Measurements from ENCODE around the gene ACP1.

Gene ACP1

DNA sequence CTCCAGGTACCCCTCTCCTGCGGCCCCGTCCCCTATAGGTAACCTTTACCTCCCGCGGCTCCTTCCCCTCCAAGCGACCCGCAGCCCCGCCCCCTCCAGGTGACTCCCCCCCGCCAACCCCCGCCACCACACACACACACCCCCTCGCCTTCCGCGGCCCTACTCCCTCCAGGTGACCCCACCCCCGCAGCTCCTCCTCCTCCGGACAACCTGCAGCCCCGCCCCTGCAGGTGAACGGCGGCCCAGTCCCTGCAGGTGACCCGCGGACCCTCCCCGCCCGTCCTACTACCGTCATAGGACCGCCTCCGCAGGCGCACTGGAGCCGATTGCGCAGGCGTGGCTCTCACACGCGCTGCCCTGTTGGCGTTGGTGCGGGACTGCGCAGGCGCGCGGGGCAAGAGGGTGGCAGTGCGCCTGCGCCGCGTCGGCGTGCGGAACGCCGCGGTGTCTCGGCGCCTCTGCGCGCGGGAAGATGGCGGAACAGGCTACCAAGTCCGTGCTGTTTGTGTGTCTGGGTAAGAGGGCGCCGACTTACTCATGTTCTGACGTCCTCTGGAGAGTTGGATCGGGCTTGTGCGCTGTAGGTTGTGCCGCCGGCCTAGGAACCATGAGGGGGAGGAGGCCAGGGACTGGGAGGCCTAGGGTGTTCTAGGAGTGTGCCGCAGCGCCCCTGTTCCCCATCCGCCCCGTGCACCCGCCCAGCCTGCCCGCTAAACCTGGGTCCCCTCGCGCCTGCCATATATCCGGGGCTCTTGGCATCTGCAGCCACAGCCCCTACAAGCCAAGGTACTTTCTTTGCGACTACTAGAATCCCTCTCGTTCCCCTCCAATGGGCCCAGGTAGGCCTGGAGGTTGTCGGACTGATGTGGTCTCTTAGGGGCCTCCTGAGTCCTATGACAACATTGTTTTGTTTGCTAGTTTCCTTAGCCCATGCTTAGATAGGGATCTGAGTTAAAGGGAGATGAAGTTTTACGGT, at the start of gene ACP1:
Gene ACP1 (plus strand): TSS at position 455 of the 976 bp plus-strand sequence. CDS start 18 bp downstream, at position 473.
- peak; percentile 95 for DNase-seq (ENCODE audit: low read depth)

DNA sequence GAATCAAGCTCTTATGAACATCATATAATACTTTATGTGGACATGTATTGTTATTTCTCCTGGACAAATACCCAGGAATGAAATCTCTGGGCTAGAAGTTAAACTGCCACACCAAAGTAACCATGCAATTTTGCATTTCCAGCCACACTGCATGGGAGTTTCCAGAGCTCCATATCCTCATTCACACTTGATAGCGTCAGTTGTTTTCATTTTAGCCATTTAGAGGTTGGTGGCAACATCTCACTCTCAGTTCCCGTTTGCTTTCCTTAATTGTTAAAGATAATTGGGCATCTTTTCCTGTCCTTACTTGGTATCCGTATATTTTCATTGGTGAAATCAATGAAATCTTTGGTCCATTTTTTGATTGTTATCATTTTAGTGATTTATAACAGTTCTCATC, 48.7 kb upstream of the ACP1 start:
- no peak for DNase-seq (ENCODE audit: low read depth)

DNA sequence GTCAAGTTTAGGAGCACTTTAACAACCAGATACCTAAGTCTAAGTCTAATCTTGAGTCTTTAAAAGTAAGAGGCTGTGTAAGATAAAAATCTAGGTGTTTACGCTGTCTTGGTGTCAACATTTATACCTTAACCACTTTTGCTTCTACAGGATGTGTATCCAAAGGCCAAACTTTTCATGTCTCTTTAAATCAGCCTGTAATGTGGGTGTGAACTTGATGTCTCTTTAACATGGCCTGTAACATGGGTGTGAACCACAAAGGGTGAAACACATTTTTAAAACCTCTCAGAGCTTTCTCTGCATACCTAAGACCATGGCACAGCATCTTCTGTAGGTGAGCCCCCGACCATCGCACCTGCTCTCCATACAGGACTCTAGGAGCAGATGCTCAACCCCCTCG, 41.3 kb upstream of the ACP1 start:
- no peak for DNase-seq (ENCODE audit: low read depth)

DNA sequence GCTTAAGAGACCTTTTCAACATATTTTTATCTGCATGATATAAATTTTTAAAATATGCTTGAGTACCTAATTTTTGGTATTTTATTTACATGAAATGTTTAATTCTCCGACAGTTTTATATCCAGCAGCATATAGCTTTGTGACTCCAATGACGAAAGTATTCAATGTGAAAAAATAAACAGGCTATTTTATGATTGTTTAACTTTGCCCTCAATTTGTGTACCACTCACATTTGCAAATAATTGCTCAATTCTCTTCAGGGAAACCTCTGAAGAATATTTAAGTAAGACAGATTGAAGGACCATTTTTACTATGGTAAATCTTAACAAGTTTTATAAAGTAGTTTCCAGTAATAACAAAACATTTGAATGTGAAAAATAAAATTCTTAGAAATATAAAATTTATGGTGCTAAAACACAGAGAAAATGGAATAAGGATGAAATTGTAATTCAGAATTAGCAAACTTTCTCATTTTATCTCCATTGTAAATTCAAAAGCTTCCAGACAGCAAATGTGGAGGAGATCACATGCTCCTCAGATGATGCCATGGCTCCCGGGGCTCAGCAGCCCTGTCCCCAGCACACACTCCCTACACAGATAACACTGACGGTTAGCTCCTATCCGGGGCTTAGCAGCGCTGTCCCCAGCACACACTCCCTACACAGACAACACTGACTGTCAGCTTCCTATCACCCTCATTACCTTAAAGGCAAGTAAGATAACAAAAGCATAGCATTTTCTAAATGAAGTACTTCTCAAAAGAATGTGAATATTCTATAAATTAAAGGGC, 40.6 kb upstream of the ACP1 start:
- no peak for DNase-seq (ENCODE audit: low read depth)

DNA sequence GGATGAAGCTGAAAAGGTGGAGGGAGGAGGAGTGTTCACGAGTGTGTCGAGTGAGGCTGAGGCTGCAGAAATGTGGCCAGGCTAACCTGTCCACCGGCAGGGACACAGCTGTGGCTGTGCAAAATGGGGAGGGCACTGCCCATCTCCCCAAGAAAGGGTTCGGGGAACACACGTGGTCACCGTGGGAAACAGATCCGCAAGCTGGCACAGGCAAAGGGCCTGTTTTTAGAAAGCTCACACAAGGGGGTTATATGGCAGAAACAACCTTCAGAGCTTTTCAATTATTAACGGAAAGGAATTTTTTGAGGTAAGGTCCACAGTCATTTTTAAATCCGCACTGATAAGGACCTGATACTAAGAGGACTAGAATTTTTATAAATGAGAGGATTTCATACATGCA, 36.6 kb upstream of the ACP1 start:
- no peak for DNase-seq (ENCODE audit: low read depth)

DNA sequence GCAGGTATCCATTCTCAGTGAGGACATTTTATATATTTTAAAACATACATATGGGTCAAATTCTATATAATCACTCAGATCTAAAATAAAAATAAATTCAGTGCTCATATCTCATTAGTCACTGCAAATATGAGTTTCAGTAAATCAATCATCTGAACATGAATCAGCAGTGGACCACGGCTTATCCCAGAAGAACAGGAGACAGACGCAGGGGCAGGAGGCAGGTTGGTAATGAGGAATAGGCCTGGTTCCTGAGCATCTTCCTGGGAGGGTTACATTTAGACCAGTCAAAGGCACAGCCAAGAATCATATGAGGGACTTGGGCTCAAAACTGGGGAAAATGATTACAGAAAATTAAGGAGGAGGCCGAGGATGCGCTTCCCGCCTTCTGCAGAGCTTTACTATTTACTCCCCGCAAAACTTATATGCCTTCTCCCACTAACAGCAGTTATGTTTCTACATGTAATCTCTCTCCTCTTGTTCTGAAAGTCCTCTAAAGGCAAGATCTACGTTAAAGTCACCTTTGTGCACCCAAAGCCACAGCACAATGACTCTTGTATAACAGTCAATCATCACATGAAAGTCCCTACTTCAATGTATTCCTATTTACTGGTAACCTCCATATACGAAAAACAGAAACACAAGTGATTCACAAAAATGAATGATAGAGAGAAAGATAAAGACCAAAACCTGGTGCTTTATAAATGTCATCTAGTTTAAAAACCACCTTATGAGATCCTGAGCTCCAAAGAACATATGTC, 36.0 kb upstream of the ACP1 start:
- no peak for DNase-seq (ENCODE audit: low read depth)

DNA sequence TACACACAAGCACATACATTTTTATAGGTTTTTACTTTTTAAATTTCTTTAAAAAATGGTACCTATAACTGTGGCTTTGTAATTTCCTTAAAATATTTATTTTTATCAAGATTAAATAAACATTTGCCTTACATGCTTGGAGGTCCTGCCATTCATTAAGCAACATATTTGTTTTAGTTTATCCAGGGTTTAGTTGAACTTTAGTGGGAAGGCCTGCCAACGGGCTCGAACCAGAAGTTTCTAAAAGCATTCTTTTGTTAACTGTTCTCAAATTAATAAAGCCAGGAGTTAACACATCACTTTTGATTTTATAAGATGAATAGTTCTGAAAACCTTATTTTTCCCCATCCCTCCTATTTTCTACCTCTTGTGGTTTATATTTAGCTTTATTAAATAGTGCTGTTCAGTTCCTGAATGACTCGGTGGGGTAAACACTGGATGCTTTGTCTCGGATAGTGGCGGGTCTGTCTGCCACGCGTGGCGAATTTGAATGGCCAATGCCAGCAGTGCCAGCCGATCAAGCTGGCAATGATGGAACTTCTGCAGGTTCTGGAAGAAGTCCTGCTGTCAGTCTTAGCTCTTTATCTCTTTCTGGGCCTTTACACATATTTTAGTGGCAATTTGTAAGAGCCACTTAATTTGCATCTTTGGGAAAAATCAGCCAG, 33.1 kb upstream of the ACP1 start:
- DNase-seq (ENCODE audit: low read depth), result no peak

DNA sequence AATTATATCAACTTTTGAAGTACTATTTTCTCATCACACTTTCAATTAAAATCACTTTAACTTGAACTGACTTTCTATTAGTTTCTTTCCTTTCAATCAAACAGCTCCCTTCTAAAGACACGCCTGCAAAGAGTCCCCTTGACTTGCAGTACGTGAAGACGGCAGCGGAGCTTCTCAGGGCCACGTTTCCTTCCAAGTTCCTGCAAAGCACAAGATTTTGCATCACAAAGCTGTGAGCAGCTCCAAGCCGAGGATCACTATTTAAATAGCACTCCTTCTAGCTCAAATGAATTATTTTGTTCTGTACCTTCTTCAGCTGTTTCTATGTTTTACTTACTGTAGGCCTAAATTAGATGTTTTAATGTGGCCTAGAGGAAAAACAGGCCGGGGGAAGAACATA, 31.7 kb upstream of the ACP1 start:
- DNase-seq (ENCODE audit: low read depth), result no peak

DNA sequence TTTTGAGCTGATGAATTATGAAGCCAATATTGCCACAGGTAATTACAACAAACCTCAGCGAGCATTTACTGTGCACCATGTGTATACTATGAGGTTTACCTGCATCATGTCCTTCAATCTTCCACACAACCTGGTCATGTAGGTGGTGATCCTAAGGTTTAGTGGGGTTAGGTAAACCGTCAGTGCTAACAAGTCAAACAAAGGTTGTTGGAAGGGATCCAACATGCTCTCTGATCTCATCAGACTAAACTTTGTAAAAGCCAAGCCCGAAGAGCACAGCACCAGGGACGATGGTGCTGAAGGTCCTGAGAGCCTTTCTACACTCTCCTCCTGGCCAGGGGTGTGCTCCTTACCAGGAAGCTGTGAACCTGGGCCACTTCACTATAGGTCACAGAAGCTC, 30.3 kb upstream of the ACP1 start:
- no peak for DNase-seq (ENCODE audit: low read depth)

DNA sequence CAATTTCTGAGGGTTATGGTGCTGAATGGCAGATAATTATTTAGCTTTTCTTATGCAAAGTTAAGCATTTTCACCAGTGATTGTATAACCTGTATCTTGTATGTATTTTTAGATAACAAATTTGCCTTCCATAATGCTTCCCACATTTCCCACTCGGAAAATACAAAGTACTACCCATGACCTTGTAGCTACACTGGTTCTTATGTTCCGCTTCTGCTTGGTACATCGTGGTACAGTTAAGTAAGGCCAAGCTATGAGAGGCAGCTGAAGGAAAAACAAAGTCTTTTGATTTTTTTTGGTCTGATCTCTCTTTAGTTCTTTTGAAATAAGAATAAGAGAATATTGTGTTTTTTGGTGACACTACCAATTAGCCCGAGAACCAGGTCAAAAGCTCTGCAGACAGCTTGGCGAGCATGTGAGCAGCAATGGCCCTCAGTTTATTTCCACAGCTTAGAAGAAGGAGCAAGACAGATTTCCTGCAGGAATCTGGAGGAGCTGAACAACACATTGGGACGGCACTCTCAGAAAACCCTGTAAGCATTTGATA, 27.7 kb upstream of the ACP1 start:
- DNase-seq (ENCODE audit: low read depth), result no peak

DNA sequence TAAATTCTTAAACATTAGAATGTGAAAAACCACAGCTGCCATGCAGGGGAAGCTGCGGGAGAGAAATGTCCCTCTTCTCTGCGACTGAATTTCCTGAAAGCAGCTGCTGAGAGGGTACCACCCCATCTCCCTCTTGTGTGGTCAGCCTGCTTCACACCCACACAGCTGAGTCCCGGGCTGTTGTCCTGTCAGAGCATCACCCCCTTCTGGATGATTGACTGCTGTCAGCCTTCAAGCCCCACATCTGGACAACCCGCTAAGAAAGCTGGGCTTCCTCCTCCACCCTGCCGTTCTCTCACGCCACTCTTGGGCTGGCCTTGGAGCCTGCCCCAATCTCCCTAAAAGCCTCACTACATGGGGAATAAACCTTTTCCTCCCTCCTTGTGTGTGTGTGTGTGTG, 26.9 kb upstream of the ACP1 start:
- no peak for DNase-seq (ENCODE audit: low read depth)

DNA sequence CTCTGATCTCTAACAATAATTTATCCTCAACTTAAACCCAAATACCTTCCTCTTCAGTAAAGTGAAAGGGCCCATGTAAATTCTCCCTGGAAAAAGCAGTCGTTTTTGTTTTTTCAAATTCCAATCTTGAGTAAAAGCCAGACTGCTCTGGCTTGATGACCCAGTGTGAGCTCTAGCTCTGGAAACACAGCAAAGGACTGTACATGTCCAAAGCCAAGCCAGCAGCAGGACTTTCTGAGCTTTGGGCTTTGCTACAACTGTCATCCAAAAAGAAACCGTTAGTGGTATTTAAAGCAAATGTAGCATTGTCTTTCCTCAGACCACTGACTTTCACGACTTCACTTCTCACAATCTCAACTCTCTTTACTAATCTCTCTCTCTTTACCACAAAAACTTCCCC, 26.3 kb upstream of the ACP1 start:
- no peak for DNase-seq (ENCODE audit: low read depth)

DNA sequence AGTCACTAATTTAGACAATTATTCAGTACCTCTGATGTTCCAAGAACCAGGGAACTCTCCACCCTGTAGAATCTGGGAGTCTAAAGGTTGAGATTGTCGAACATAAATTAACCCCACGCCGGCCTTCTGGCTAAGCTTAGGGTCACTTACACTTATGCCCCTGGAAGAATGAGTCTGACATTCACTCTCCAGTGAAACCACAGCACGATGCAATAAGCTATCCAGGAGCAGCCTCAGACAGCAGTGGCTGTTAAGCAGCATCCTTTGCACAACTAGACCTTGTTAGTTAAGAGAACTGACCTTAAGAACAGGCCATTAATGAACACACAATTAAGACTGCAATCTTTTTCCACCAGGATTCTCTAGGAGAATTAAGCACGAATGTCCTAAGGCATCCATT, 25.9 kb upstream of the ACP1 start:
- no peak for DNase-seq (ENCODE audit: low read depth)

DNA sequence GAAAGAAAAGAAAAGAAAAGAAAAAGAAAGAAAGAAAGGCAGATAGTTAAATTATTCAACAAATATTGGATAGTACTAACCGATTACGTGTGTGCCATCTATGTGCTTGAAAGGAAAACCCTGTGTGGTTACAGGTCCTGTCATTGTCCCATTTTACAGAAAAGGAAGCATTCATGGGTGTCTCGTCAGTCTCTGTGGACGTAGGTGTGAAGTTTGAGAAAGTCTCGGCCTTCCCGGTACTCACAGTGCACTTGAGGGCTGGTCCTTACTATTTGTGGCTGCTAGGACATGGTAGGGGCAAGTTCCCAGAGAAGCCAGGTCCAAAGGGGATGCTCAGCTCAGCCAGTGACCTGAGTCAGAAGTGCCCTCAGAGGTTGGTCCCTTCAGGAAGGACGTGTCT, 20.2 kb upstream of the ACP1 start:
- DNase-seq (ENCODE audit: low read depth), result no peak

DNA sequence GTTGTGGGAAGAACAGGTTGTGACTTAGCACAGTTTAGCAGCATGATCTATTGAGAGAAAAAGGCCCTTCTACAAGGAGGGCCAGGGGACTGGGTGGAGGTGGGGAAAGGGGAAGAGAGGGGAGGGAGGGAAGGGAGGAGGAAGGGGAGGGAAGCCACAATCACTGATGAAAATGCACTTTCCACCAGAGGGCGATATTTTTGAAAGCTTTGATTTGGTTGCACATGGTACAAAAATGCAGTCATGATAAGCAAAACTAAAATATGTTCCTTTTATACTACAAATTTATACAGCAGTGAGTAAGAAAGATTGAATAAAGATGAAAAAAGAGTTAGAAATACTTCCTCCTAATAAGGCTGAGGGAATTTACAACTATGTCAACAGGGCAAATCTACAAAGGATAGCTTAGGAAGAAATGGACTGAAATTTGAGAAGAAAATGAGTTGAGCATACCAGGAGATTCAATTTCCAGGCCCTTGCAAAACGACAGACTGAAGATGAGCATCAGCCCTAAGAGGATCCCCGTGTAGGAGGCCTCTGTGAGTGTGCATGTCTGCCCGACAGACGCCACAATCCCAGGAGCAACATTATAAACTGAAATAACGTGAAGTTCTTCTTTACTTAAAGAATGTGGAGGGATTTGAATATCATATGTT, 18.1 kb upstream of the ACP1 start:
- DNase-seq (ENCODE audit: low read depth), result no peak

DNA sequence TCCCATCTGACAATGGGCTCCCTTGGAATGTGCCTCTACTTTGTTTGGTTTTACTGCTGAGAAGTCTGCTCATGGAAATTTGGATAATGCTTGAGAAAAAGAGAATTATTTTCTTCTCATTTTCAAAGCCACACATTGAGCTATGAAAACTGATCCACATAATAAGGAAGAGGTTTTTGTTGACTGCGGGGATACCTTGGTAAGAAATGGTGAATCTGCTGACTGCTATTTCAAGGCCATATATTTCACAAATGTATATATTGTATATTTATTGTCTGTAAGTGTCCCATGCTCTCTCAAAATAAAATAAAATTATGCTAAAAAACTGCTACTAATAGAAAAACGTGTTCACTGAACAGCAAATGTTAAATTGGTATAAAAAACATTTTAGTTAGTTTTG, 16.0 kb upstream of the ACP1 start:
- no peak for DNase-seq (ENCODE audit: low read depth)

DNA sequence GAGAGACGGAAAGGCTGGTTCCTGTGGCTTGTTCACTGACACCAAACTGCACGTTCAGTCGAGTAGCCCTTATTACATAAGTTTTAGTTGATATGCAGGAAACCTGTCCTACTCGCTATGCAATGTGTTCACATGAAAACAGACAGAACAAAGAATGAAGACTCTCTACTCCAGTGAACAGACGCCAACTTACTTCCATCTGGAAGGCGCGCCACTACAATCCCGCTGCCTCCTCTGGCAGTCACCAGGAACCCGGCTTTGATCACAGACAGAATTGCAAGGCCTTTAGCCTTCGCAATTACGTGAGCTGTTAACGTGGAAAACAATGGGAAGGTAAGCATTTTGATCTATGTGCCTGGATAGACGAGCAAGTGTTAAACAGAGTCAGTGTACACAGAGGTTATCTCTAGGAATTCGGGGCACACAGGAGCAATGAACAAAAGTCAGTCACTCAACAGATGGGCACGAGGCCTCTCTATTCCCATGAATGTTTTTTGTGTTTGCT, 15.2 kb upstream of the ACP1 start:
- DNase-seq (ENCODE audit: low read depth), result no peak

DNA sequence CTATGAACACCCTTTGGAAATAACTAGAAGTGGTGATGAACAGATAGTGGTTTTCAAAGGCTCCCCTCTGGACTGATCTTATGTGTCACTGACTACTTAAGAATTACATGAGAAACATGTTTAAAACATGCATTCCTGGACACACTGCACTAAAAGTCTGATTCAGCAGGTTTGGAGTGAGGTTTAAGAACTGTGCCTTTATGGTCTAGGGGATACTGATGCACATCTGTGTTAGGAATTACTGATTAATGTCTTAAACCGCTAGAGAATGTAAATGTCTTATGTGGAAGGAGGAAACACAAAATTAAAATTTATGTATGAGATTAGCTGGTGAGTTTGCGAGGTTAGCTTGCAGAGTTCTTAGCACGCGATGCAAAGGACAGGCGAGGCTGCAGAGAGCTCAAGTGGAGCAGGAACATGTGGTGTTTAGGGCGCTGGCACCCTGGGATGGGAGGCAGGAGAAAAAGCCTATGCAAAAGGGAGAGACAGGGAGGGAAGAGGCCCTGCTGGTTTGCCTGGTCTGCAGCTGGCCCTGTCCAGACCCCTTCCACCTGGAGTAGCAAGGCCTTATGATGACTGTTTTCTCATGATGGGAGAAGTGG, 12.6 kb upstream of the ACP1 start:
- DNase-seq (ENCODE audit: low read depth), result no peak

DNA sequence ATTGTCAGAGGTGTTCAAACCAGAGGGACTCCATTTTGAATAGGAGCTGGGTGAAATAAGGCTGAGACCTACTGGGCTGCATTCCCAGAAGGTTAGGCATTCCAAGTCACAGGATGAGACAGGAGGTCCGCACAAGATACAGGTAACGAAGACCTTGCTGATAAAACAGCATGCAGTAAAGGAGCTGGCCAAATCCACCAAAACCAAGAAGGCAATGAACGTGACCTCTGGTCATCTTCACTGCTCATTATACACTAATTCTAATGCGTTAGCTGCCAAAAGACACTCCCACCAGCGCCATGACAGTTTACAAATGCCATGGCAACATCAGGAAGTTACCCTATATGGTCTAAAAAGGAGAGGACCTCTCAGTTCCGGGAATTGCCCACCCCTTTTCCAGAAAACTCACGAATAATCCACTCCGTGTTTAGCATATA, 11.5 kb upstream of the ACP1 start:
- DNase-seq (ENCODE audit: low read depth), result no peak

DNA sequence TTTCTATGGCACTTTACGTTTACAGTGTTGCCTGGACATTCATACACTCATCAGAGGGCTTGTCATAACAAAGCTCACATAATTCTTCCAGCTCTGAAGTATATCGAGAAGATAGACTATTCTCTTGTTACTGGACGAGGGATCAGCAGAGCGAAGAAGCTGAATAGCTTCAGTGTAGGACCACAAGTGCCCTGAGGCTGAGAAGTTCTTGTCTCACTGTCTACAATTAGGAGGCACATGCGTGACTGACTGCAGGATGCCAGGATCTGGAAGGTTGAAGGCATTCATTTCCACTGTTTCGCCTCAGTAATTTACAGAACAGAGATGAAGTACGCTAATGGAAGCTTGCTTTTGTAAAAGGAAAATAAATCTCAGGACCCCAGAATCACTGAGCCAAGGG, 10.5 kb upstream of the ACP1 start:
- DNase-seq (ENCODE audit: low read depth), result no peak
